Measurements from ENCODE around the gene CCDC70.

GRCh38 chr13:51820016-51820597 lies 41.7 kb upstream of the CCDC70 start:
- TF ChIP-seq POLR2A (IDR thresholded peaks at IDR 0.05) (no peak), CTCF (IDR thresholded peaks at IDR 0.05) (no peak)
